ENCODE measurements around the gene QRICH1. TPM values are rescaled to one million over a fixed set of nuclear protein-coding genes. Genes with fewer than 3 reads are reported as not detected.

Gene QRICH1
- 41.7 and 59.1 TPM in 2 replicates for total RNA-seq

GRCh38 chr3:49093853-49094767, at the start of gene QRICH1:
TSS of gene QRICH1 (minus strand) at chr3:49094071. CDS start at chr3:49077017, 17,054 bp downstream.

DNA sequence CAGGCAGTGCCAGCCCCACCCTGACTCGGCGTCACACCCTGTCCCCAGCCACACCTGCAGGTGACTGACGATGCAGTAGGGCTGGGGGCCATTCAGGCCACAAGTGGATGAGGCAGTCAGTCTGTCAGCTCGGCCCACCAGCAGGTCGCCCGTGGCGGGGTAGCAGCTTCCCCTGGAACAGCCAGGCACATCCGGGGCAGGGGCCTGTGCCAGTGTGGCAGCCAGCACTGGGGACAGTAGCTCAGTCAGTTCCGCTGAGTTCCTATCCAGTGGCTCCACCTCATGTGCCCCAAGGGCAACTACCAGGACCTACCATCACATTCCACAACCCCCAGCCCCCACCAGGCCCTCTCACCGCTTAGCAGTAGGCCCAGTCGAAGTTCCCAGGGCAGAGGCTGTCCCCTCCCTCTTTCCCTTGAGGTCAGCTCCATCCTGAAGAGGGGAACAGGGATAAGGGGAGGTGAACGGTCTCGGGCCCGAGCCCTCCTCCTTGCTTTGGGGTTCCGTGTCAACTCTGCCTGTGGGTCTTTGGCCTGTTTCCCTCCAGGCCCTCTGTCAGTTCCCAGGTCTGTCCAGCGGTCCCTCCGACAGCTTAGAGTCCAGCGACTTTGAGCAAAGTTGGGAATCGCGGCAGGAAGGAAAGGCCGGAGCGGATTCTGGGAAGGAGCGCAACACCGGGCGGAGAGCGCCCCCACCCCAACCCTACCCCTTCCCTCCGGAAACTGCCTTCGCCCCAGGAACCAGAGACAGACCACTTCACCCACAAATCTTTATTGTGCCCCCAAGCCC, 38.8 kb upstream of the QRICH1 start, which contains the start of gene LAMB2:
TSS of gene LAMB2 (minus strand) at position 614 of the 789 bp plus-strand sequence. CDS start at position 431, 183 bp downstream.

DNA sequence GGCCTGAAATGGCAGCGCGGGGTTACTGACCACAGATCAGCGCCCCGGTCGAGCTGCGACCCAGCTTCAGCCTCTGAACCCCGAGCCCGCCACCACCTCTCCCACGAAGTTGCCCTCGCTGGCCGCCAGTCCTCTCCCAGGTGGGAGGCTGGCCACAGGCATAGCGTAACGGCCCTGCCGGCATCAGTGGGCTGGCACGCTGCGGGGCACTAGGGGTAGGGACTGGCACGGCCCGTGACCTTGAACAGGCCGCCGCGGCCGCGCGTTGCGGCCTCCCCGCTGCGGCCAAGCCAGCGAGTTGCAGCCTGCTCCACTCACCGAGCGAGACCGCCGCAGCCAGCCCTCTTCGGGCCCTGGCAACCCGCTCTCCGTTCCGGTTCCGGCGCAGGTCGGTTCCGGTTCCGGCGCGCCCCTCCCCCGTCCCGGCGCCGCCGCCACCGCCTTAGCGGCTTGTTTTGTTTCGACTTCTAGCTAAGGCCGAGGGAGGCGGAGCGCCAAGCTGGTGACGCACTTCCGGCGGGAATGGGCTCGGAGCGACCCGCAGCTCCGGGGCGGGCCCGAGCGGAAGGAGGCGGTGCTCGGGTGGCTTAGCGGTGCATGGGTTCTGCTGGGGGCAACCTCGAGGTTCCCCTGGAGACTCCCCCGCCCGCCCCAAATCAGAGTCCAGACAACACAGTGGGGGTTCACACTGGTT, 26.7 kb upstream of the QRICH1 start, which contains the start of gene USP19:
TSS of gene USP19 (minus strand) at position 386 of the 694 bp plus-strand sequence. CDS start 1,678 bp downstream, outside the sequence.

DNA sequence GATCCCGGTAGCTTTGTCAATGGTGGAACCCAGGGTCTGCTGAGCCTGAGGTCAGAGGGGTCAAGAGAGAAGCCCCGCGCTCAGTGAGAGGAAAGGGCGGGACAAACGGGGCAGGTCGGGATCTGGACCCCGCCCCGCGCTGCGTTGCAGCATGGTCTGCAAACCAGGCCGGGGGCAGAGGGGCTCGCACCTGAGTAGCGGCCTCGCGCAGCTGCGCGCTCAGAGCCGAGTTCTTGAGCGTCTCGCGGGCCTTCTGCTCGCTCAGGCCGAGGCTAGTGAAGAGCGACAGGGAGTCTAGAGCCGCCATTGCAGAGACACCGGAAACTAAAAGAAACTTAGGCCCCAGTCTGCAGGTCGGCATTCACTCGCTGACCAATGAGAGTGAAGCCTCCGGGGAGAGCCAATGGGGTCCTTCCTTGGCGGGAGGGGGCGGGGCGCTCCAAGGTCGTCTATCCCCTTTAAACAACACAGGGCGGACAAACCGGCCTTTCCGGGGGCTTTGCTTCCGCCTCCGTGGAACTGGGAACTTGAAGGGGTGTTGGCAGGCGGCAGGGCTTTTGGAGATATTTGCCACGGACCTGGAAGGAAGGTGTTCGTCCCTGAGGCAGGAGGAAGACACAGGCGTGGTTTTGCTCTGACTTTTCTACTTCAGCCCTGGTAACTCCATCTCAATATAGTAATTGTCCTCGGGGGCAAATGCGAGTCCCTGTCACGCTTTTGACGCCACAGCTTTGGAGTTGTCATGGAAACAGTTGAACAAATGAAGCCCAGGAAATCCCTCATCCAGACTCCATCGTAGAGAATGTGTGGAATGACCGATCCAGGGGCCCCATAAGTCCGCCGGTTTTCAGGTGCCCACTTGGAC, 10.8 kb upstream of the QRICH1 start, which contains the start of gene QARS1:
TSS of gene QARS1 (minus strand) at position 331 of the 865 bp plus-strand sequence. CDS start at position 307, 24 bp downstream.

DNA sequence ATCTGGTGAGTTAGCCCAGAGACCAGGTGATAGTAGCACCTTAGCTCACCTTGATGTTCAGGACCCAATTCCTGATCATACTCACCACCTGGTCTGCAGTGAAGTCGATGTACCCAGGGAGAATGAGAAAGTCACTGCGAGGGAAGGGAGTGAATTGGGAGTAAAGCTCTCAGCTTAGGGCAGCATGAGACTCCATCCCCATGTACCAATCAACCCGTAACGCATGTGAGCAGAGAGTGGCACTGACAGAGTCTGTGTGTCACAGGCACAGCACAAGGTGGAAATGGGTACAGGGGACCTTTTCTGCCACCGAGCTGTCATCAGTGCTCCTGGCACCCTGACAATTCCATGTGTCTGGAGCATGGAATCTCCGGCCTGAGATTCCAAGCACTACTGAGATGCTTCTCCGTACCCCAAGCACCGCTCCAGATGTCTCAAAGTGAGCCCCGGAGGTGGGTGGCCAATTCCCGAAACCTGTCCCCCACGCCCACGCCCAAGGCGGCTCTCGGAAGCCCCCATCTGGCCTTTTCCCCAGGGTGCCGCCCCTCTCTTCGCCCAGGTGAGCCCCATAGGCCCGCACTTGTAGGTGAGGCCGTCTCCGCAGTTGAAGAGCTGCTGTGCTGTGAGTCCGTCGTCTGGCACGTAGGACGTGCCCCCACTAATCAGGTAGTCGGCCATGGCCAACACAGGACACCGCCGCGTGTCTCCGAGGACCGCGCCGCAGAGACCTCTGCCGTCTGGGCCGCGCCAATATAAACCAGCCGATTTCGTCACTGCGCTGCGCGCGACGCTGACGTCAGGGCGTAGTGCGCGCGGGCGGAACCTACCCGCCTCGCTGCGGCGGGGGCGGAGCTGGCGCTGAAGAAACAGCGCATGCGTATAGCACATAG, 65.0 kb downstream of the QRICH1 start, which contains the start of gene IMPDH2:
TSS of gene IMPDH2 (minus strand) at position 726 of the 890 bp plus-strand sequence. CDS start at position 678, 48 bp downstream.

DNA sequence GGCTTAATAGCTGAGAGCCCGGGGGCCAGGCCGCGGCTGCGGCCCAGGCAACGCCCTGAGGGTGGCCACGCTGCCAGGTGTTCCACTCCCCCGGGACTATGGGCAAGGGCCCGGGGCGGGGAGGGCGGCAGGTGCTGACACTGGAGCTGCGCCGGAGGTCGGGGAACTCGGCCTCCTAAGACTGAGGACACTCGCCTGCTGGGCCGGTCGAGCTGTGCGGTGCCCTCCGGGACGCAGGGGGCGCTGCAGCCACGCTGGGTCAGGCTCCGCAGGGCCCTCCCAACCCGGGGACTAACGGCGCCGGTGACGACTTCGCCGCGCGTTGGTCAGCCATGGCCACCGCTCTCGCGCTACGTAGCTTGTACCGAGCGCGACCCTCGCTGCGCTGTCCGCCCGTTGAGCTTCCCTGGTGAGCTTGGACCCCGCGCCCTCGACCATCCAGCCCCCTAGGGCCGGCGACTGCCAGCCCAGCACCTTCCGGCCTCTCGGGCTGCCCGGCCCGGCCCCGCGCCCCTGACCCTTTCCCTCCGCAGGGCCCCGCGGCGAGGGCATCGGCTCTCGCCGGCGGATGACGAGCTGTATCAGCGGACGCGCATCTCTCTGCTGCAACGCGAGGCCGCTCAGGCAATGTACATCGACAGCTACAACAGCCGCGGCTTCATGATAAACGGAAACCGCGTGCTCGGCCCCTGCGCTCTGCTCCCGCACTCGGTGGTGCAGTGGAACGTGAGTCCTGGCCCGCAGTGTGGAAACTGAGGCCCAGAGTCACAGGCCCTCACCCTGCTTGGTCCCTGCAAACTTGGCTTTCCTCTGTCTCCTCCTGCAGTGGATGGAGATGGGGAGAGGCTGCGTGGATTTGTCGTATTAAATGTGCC, 71.8 kb downstream of the QRICH1 start, which contains the start of gene NDUFAF3:
TSS of gene NDUFAF3 (plus strand) at position 309 of the 875 bp plus-strand sequence. CDS start at position 333, 24 bp downstream.

DNA sequence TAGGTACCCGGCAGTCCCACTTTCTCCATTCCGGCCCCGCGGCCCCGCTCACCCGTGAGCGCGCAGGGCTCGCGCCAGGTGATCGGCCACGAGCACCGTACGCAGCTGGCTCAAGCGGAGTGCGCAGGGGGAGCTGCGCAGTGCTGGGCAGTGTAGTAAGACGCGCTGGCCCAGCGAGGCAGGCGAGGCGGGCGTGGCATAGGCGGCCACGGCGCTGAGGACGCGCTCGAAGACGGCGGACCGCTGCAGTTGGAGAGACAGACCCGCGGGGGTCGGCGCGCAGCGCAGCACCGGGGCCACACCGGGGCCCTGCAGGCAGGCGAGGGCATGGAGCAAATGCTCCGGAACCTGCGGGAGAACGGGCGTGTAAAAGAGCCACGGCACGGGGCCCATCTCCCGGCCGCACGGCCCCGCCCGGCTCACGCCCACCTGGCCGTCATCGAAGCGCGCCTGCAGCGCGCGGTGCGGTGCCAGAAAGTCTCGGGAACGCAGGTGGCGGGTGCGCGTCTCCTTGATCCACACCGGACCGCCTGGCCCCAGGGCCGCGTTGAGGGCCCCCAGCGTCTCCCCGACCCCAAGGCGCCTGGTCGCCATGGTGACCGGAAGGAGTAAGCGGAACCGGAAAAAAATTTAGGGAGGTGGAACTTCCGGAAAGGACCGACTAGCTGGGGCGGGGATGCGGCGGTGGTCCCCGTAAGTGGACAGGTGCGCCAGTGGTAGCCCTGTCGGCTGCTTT, 75.7 kb downstream of the QRICH1 start, which contains the start of gene DALRD3:
TSS of gene DALRD3 (minus strand) at position 610 of the 736 bp plus-strand sequence. CDS start at position 594, 16 bp downstream.

GRCh38 chr3:49007068-49007770, 86.7 kb downstream of the QRICH1 start, which contains the start of gene WDR6:
TSS of gene WDR6 (plus strand) at chr3:49007391. CDS start at chr3:49007432, 41 bp downstream.

DNA sequence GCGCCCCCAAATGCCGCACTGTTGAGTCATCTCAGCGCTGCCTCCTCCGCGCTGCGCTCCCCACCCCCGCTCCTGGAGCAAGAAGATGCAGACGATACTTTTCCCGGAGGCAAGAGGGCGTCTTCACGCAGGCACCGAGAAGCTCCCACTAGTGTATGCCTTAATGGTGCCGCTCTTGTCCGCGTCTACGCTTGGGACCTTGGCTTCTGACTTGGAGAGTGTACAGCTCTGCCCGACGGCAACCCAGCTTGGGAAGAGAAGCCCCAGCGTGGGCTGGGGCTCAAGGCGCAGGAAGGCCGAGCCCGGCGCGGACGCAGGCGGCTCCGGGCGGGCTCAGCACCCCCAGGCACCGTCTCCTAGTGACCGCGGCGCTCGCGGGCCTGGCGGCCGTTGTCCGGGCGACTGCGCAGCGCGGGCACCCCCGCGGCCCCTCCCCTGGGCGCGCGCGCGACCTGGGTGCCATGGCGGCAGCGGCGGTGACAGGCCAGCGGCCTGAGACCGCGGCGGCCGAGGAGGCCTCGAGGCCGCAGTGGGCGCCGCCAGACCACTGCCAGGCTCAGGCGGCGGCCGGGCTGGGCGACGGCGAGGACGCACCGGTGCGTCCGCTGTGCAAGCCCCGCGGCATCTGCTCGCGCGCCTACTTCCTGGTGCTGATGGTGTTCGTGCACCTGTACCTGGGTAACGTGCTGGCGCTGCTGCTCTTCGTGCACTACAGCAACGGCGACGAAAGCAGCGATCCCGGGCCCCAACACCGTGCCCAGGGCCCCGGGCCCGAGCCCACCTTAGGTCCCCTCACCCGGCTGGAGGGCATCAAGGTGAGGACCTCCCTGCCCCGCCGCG, 103.9 kb downstream of the QRICH1 start, which contains the start of gene P4HTM:
TSS of gene P4HTM (plus strand) at position 446 of the 840 bp plus-strand sequence. CDS start at position 462, 16 bp downstream.

Other genes starting within 250 kb of the QRICH1 start
- gene PRKAR2A, start 246.2 kb downstream of the QRICH1 start, total RNA-seq: 19.2 and 23.5 TPM in 2 replicates
- 20.8 and 21.0 TPM in 2 replicates for gene SLC25A20, start 195.2 kb downstream of the QRICH1 start, total RNA-seq
- 47.3 and 59.5 TPM in 2 replicates for gene ARIH2, start 175.2 kb downstream of the QRICH1 start, total RNA-seq
- gene P4HTM, start 103.8 kb downstream of the QRICH1 start, total RNA-seq: 35.0 TPM in 2 replicates
- gene WDR6, start 86.7 kb downstream of the QRICH1 start, total RNA-seq: 73.6 and 93.7 TPM in 2 replicates
- gene DALRD3, start 75.5 kb downstream of the QRICH1 start, total RNA-seq: 49.2 and 72.1 TPM in 2 replicates
- 61.9 and 75.1 TPM in 2 replicates for gene NDUFAF3, start 72.0 kb downstream of the QRICH1 start, total RNA-seq
- 394 and 444 TPM in 2 replicates for gene IMPDH2, start 64.7 kb downstream of the QRICH1 start, total RNA-seq
- 285 and 326 TPM in 2 replicates for gene QARS1, start 10.7 kb upstream of the QRICH1 start, total RNA-seq
- gene USP19, start 26.8 kb upstream of the QRICH1 start, total RNA-seq: 38.3 and 61.7 TPM in 2 replicates
- gene LAMB2, start 39.0 kb upstream of the QRICH1 start, total RNA-seq: 531 and 711 TPM in 2 replicates
- 18.8 and 19.5 TPM in 2 replicates for gene CCDC71, start 72.3 kb upstream of the QRICH1 start, total RNA-seq
- 45.7 and 67.5 TPM in 2 replicates for gene KLHDC8B, start 77.5 kb upstream of the QRICH1 start, total RNA-seq
- 1.4 and 1.8 TPM in 2 replicates for gene C3orf62, start 183.2 kb upstream of the QRICH1 start, total RNA-seq
- 24.3 and 27.4 TPM in 2 replicates for gene USP4, start 246.0 kb upstream of the QRICH1 start, total RNA-seq

All from bronchial smooth muscle cell (primary cell).